H9 (cell line): ENCODE data around the gene KLC4. TPM values are rescaled to one million over a fixed set of nuclear protein-coding genes. Genes with fewer than 3 reads are reported as not detected.

Experiments used
- DNase-seq: peaks from one replicate; pipeline ENCODE4 v3.0.0-alpha.2; 2017
- H2AFZ ChIP-seq: one replicate; pipeline ENCODE4 v1.6.1; 2013; ENCODE audit warnings: mild to moderate bottlenecking, low read length, control low read depth, moderate library complexity
- H2AK5ac ChIP-seq: 2 replicates; pipeline ENCODE4 v1.6.1; 2013; ENCODE audit warnings: low read length, control low read depth, mixed read lengths; ENCODE audit not compliant: insufficient read length
- H2BK120ac ChIP-seq: one replicate; pipeline ENCODE4 v1.6.1; 2013; ENCODE audit warnings: low read depth, mild to moderate bottlenecking, low read length, control low read depth, inconsistent platforms; ENCODE audit not compliant: poor library complexity, severe bottlenecking
- H2BK12ac ChIP-seq: 2 replicates; pipeline ENCODE4 v1.6.1; 2013; ENCODE audit warnings: low read length, control low read depth, mixed read lengths, low read depth; ENCODE audit not compliant: insufficient read length
- H2BK15ac ChIP-seq: 2 replicates; pipeline ENCODE4 v1.6.1; 2013; ENCODE audit warnings: low read depth, low read length, control low read depth
- H2BK20ac ChIP-seq: one replicate; pipeline ENCODE4 v1.6.1; 2013; ENCODE audit warnings: low read depth, mild to moderate bottlenecking, low read length, control low read depth, inconsistent platforms; ENCODE audit not compliant: poor library complexity, severe bottlenecking
- H2BK5ac ChIP-seq: 2 replicates; pipeline ENCODE4 v1.6.1; 2013; ENCODE audit warnings: low read length, control low read depth, mixed read lengths; ENCODE audit not compliant: insufficient read length
- H3K14ac ChIP-seq: 2 replicates; pipeline ENCODE4 v1.6.1; 2013; ENCODE audit warnings: low read length, control low read depth; ENCODE audit not compliant: insufficient read depth
- H3K18ac ChIP-seq: 2 replicates; pipeline ENCODE4 v1.6.1; 2013; ENCODE audit warnings: low read depth, mild to moderate bottlenecking, mixed read lengths, low read length, control low read depth; ENCODE audit not compliant: insufficient read length
- H3K23ac ChIP-seq: 2 replicates; pipeline ENCODE4 v1.6.1; 2013; ENCODE audit warnings: low read length, control low read depth, mixed read lengths, low read depth; ENCODE audit not compliant: insufficient read length
- H3K23me2 ChIP-seq: 2 replicates; pipeline ENCODE4 v1.6.1; 2013; ENCODE audit warnings: low read depth, mild to moderate bottlenecking, mixed read lengths, low read length, control low read depth; ENCODE audit not compliant: insufficient read length, poor library complexity, severe bottlenecking
- H3K27ac ChIP-seq: 2 replicates; pipeline ENCODE4 v1.5.1; 2013; ENCODE audit warnings: low read length, control low read depth, mixed read lengths, low read depth; ENCODE audit not compliant: insufficient read length
- H3K27me3 ChIP-seq: 2 replicates; pipeline ENCODE4 v1.6.1; 2013; ENCODE audit warnings: low read length, control low read depth, inconsistent platforms; ENCODE audit not compliant: insufficient read depth
- H3K4ac ChIP-seq: 2 replicates; pipeline ENCODE4 v1.6.1; 2013; ENCODE audit warnings: low read depth, mild to moderate bottlenecking, control low read depth, inconsistent platforms, low read length, moderate library complexity
- H3K4me1 ChIP-seq: 2 replicates; pipeline ENCODE4 v1.6.1; 2013; ENCODE audit warnings: low read length, control low read depth, inconsistent platforms; ENCODE audit not compliant: insufficient read depth
- H3K4me2 ChIP-seq: 2 replicates; pipeline ENCODE4 v1.6.1; 2013; ENCODE audit warnings: low read length, control low read depth, mixed read lengths; ENCODE audit not compliant: insufficient read length, insufficient read depth
- H3K56ac ChIP-seq: 2 replicates; pipeline ENCODE4 v1.6.1; 2013; ENCODE audit warnings: low read depth, mild to moderate bottlenecking, mixed read lengths, low read length, control low read depth; ENCODE audit not compliant: insufficient read length
- H3K79me1 ChIP-seq: 2 replicates; pipeline ENCODE4 v1.6.1; 2013; ENCODE audit warnings: low read depth, mild to moderate bottlenecking, moderate library complexity, low read length, control low read depth, inconsistent platforms; ENCODE audit not compliant: insufficient read depth, poor library complexity, severe bottlenecking
- H3K79me2 ChIP-seq: 2 replicates; pipeline ENCODE4 v1.6.1; 2013; ENCODE audit warnings: low read length, control low read depth, inconsistent platforms; ENCODE audit not compliant: insufficient read depth
- H3K9ac ChIP-seq: 2 replicates; pipeline ENCODE4 v1.6.1; 2013; ENCODE audit warnings: low read length, control low read depth, mixed read lengths; ENCODE audit not compliant: insufficient read length; ENCODE audit errors: extremely low read depth
- H3K9me3 ChIP-seq: one replicate; pipeline ENCODE4 v1.6.1; 2013; ENCODE audit warnings: low read depth, low read length, inconsistent platforms; ENCODE audit not compliant: control insufficient read depth
- H3T11ph ChIP-seq: one replicate; pipeline ENCODE4 v1.6.1; 2013; ENCODE audit warnings: mild to moderate bottlenecking, low read length, control low read depth, inconsistent platforms
- H4K20me1 ChIP-seq: one replicate; pipeline ENCODE4 v1.6.1; 2013; ENCODE audit not compliant: control insufficient read depth, insufficient read length, insufficient read depth
- H4K5ac ChIP-seq: 2 replicates; pipeline ENCODE4 v1.6.1; 2013; ENCODE audit warnings: low read depth, mild to moderate bottlenecking, mixed read lengths, low read length, control low read depth; ENCODE audit not compliant: insufficient read length
- H4K8ac ChIP-seq: replicated peaks from 2 replicates; pipeline ENCODE4 v1.6.1; 2013; ENCODE audit warnings: low read length, control low read depth, mixed read lengths, low read depth; ENCODE audit not compliant: insufficient read length
- H4K91ac ChIP-seq: 2 replicates; pipeline ENCODE4 v1.6.1; 2013; ENCODE audit warnings: low read depth, mild to moderate bottlenecking, moderate library complexity, mixed read lengths, low read length, control low read depth; ENCODE audit not compliant: insufficient read length
- H3K27ac Mint-ChIP-seq, 3 experiments: 2 replicates in 2 of 3; 3 replicates in 1 of 3; pipeline ENCODE4 v1.8.0; 2020 to 2021; ENCODE audit warnings: mixed read lengths in 3 of 3, mild to moderate bottlenecking in 1 of 3, moderate library complexity in 1 of 3
- H3K27me3 Mint-ChIP-seq: 2 replicates; pipeline ENCODE4 v1.8.0; 2021; ENCODE audit warnings: low read depth, mild to moderate bottlenecking, moderate library complexity, mixed read lengths
- H3K36me3 Mint-ChIP-seq, 3 experiments: 2 replicates in 2 of 3; 3 replicates in 1 of 3; pipeline ENCODE4 v1.8.0; 2020 to 2021; ENCODE audit warnings: low read depth in 3 of 3, mixed read lengths in 3 of 3; ENCODE audit not compliant: insufficient read depth in 1 of 3
- H3K4me1 Mint-ChIP-seq, 2 experiments: 2 replicates each; pipeline ENCODE4 v1.8.0; 2020; ENCODE audit warnings: mixed read lengths in 2 of 2
- H3K4me3 Mint-ChIP-seq, 2 experiments: 2 replicates in 1 of 2; 3 replicates in 1 of 2; pipeline ENCODE4 v1.8.0; 2020 to 2021; ENCODE audit warnings: mild to moderate bottlenecking in 2 of 2, mixed read lengths in 2 of 2, moderate library complexity in 1 of 2
- H3K9me3 Mint-ChIP-seq, 2 experiments: 2 replicates in 1 of 2; 3 replicates in 1 of 2; pipeline ENCODE4 v1.8.0; 2020; ENCODE audit warnings: mild to moderate bottlenecking in 2 of 2, mixed read lengths in 2 of 2, moderate library complexity in 1 of 2
- CTCF ChIP-seq: fragments of 200-600 bp; sonication (generic); conservative IDR thresholded peaks from 3 replicates; pipeline ENCODE4 v1.8.0; 2021; ENCODE audit warnings: antibody characterized with exemption, mild to moderate bottlenecking
- WGBS: extraction: QIAGEN DNeasy Blood & Tissue Kit; methylation state at CpG from one replicate; pipeline ENCODE4 v1.1.7; 2013; ENCODE audit warnings: missing lambda C conversion rate, low lambda C conversion rate, mixed read lengths; ENCODE audit not compliant: insufficient read length; ENCODE audit errors: extremely low coverage; 5-methylcytosine and 5-hydroxymethylcytosine counted together
- total RNA-seq: library from RNA; stranded (reverse); gene quantifications from 2 replicates; pipeline ENCODE4 v1.2.1, GENCODE V29; 2021

The KLC4 gene
- total RNA-seq, 1 experiment from 2014 or later = 29.7 TPM

GRCh38 chr6:43058531-43058930 lies 900 bp upstream of the KLC4 start:
- no peak overlapping the region for H4K8ac ChIP-seq
- peaks cover 10% of the 10 kb centered on the region; the same call in 1 of the 2 replicates for H3K79me2 ChIP-seq
- H2BK5ac ChIP-seq = no peak overlapping the region
- no peak for DNase-seq
- no peak overlapping the region for H3K56ac ChIP-seq
- H3K4ac ChIP-seq = no peak overlapping the region
- H3K9ac ChIP-seq = peak overlapping the region; percentile 89
- no peak for TF ChIP-seq CTCF
- H2AFZ ChIP-seq = no peak overlapping the region
- peaks cover 3% of the 10 kb centered on the region for H3K79me1 ChIP-seq
- no peak overlapping the region for H3K27ac ChIP-seq
- no CpG with 5 or more reads among the region's 1 CpG for WGBS
- no peaks in the 10 kb centered on the region for H3K27me3 ChIP-seq
- H3K4me1 ChIP-seq = 0 out of 2 replicates have a peak, but pooled peaks cover 4% of the 10 kb centered on the region
- H3K18ac ChIP-seq = no peak overlapping the region
- no peak overlapping the region for H4K5ac ChIP-seq
- H2BK15ac ChIP-seq = no peak overlapping the region
- Mint-ChIP-seq H3K27me3 (no peaks in the 10 kb centered on the region), H3K27ac (peak overlapping the region in 2 of 3 experiments; percentile 98 to 100; a peak in 3 of 7 replicates), H3K9me3 (peaks cover 0 to 3% of the 10 kb centered on the region in 2 experiments; a peak in 1 of 5 replicates), H3K36me3 (peaks cover 15 to 39% (median 25%) of the 10 kb centered on the region in 3 experiments), H3K4me1 (peaks cover 24 to 29% of the 10 kb centered on the region in 2 experiments), H3K4me3 (peak overlapping the region; percentile 93 to 96)
- no peaks in the 10 kb centered on the region for H3K9me3 ChIP-seq
- H3K23me2 ChIP-seq = no peaks in the 10 kb centered on the region
- H2BK20ac ChIP-seq = no peak overlapping the region
- peak overlapping the region; percentile 83 for H3K4me2 ChIP-seq
- no peak overlapping the region for H4K91ac ChIP-seq
- H3T11ph ChIP-seq = no peak overlapping the region
- no peak overlapping the region for H3K23ac ChIP-seq
- H3K14ac ChIP-seq = no peak overlapping the region
- no peak overlapping the region for H2AK5ac ChIP-seq
- H2BK12ac ChIP-seq = no peak overlapping the region
- H4K20me1 ChIP-seq = no peaks in the 10 kb centered on the region
- no peak overlapping the region for H2BK120ac ChIP-seq
